Breast epithelium (tissue), 4 donors: Measurements from ENCODE around the gene NEBL. TPM values are rescaled to one million over a fixed set of nuclear protein-coding genes. Genes with fewer than 3 reads are reported as not detected.

Experiments used
- DNase-seq, 2 donors: peaks; one replicate each; pipeline ENCODE4 v3.0.0-alpha.2; 2019; ENCODE audit warnings: low spot score in 2 of 2
- H3K27ac ChIP-seq, 2 donors: fragments of 200-600 bp; sonication (generic) in 1 of 2; one replicate each; pipeline ENCODE4 v1.5.1; 2016 to 2019; ENCODE audit warnings: mild to moderate bottlenecking in 1 of 2
- H3K27me3 ChIP-seq, 2 donors: fragments of 200-600 bp; sonication (generic) in 1 of 2; one replicate each; pipeline versions ENCODE4 v1.5.1 to v1.6.0; 2017 to 2019; ENCODE audit warnings: control low read depth in 1 of 2, mild to moderate bottlenecking in 1 of 2
- H3K36me3 ChIP-seq: fragments of 200-600 bp; one replicate; pipeline ENCODE4 v1.5.1; 2019
- H3K4me1 ChIP-seq, 2 donors: fragments of 200-600 bp; sonication (generic); one replicate each; pipeline ENCODE4 v1.5.1; 2016 to 2019; ENCODE audit warnings: control low read depth in 1 of 2
- H3K4me3 ChIP-seq, 3 donors: fragments of 200-600 bp; sonication (generic); 1 replicate in 2 of 3; 2 replicates in 1 of 3; pipeline ENCODE4 v1.5.1; 2016 to 2019; ENCODE audit warnings: mild to moderate bottlenecking in 3 of 3, moderate library complexity in 2 of 3
- H3K9me3 ChIP-seq, 2 donors: fragments of 200-600 bp; sonication (generic) in 1 of 2; one replicate each; pipeline ENCODE4 v1.5.1; 2016 to 2019; ENCODE audit warnings: control low read depth in 1 of 2
- CTCF ChIP-seq, 3 donors: fragments of 450-650 bp; IDR thresholded peaks; one replicate each; pipeline ENCODE4 v1.5.1; 2016 to 2017; ENCODE audit warnings: antibody characterized with exemption in 3 of 3, mild to moderate bottlenecking in 3 of 3, moderate library complexity in 3 of 3
- POLR2A ChIP-seq: fragments of 450-650 bp; IDR thresholded peaks from one replicate; pipeline ENCODE4 v1.6.1; 2016; ENCODE audit warnings: antibody characterized with exemption, mild to moderate bottlenecking, moderate library complexity
- POLR2AphosphoS5 ChIP-seq, 3 donors: sonication (generic); formaldehyde crosslinking; IDR thresholded peaks; one replicate each; pipeline ENCODE4 v1.6.1; 2017; ENCODE audit warnings: antibody characterized with exemption in 3 of 3
- intact Hi-C: fragments of 100-400 bp; cut with DNase I; formaldehyde crosslinking; loops from one replicate; pipeline ENCODE4 v1.15.1; 2023; ENCODE audit warnings: low total_unique reads
- total RNA-seq, 3 donors: library from RNA; depleted of rRNA; stranded (reverse); fragments of >200 nt; gene quantifications; one replicate each; pipeline ENCODE4 v1.1.0, GENCODE V29; 2016

The NEBL gene
- total RNA-seq, 3 donors from 2014 or later, result 3.8 to 313 (median 85.2) TPM

GRCh38 chr10:20771051-20771450 is 126.1 kb downstream of the NEBL start:
- H3K9me3 ChIP-seq, result no peaks in the 10 kb centered on the region
- no peak overlapping the region for H3K4me3 ChIP-seq
- H3K36me3 ChIP-seq, result no peaks in the 10 kb centered on the region
- H3K27ac ChIP-seq, result no peak overlapping the region
- no peaks in the 10 kb centered on the region for H3K4me1 ChIP-seq
- TF ChIP-seq POLR2AphosphoS5 (IDR thresholded peaks at IDR 0.05) (no peak), POLR2A (no peak), CTCF (IDR thresholded peaks at IDR 0.05) (no peak)
- intact Hi-C loops, result no loop called here
- no peak for DNase-seq
- no peaks in the 10 kb centered on the region for H3K27me3 ChIP-seq

- Histone ChIP-seq H3K4me1 (no peaks in the 10 kb centered on the region), H3K27ac (no peak overlapping the region), H3K4me3 (no peak overlapping the region), H3K36me3 (no peaks in the 10 kb centered on the region), H3K9me3 (no peaks in the 10 kb centered on the region), H3K27me3 (no peaks in the 10 kb centered on the region)
- intact Hi-C loops, result no loop called here
- no peak for DNase-seq
- no peak for TF ChIP-seq POLR2A
- no peak for TF ChIP-seq POLR2AphosphoS5 (IDR thresholded peaks at IDR 0.05)
- TF ChIP-seq CTCF (IDR thresholded peaks at IDR 0.05), result no peak
Measured at GRCh38 chr10:20769481-20769880, 127.6 kb downstream of the NEBL start.

GRCh38 chr10:20768843-20769242 is 128.3 kb downstream of the NEBL start:
- no peak overlapping the region for H3K4me3 ChIP-seq
- H3K27ac ChIP-seq, result no peak overlapping the region
- H3K36me3 ChIP-seq, result no peaks in the 10 kb centered on the region
- DNase-seq, result no peak
- H3K4me1 ChIP-seq, result no peaks in the 10 kb centered on the region
- TF ChIP-seq POLR2A (no peak), CTCF (IDR thresholded peaks at IDR 0.05) (peak in 1 of 3 donors; percentile 47), POLR2AphosphoS5 (IDR thresholded peaks at IDR 0.05) (no peak)
- H3K27me3 ChIP-seq, result no peaks in the 10 kb centered on the region
- intact Hi-C loops, result no loop called here
- H3K9me3 ChIP-seq, result no peaks in the 10 kb centered on the region

- TF ChIP-seq CTCF (IDR thresholded peaks at IDR 0.05), result no peak
- no peak for TF ChIP-seq POLR2A
- TF ChIP-seq POLR2AphosphoS5 (IDR thresholded peaks at IDR 0.05), result no peak
- H3K4me3 ChIP-seq, result no peak overlapping the region
- no peaks in the 10 kb centered on the region for H3K4me1 ChIP-seq
- no peaks in the 10 kb centered on the region for H3K9me3 ChIP-seq
- no peak overlapping the region for H3K27ac ChIP-seq
- intact Hi-C loops, result no loop called here
- H3K27me3 ChIP-seq, result no peaks in the 10 kb centered on the region
- no peaks in the 10 kb centered on the region for H3K36me3 ChIP-seq
- DNase-seq, result no peak
Measured at GRCh38 chr10:20767028-20767427, 130.1 kb downstream of the NEBL start.

- TF ChIP-seq POLR2AphosphoS5 (IDR thresholded peaks at IDR 0.05) (no peak), POLR2A (no peak)
- no peak for DNase-seq
- no peaks in the 10 kb centered on the region for H3K9me3 ChIP-seq
- no peaks in the 10 kb centered on the region for H3K4me1 ChIP-seq
- no peak overlapping the region for H3K4me3 ChIP-seq
- H3K27me3 ChIP-seq, result no peaks in the 10 kb centered on the region
- intact Hi-C loops, result no loop called here
- H3K27ac ChIP-seq, result no peak overlapping the region
- no peaks in the 10 kb centered on the region for H3K36me3 ChIP-seq
Measured at GRCh38 chr10:20765066-20765465, 132.0 kb downstream of the NEBL start.

- DNase-seq, result no peak
- Histone ChIP-seq H3K4me1 (no peaks in the 10 kb centered on the region), H3K27me3 (no peaks in the 10 kb centered on the region), H3K27ac (no peak overlapping the region), H3K9me3 (no peaks in the 10 kb centered on the region), H3K36me3 (no peaks in the 10 kb centered on the region), H3K4me3 (no peak overlapping the region)
- intact Hi-C loops, result no loop called here
- no peak for TF ChIP-seq POLR2AphosphoS5 (IDR thresholded peaks at IDR 0.05)
- TF ChIP-seq CTCF (IDR thresholded peaks at IDR 0.05), result no peak
- TF ChIP-seq POLR2A, result no peak
Measured at GRCh38 chr10:20760460-20760859, 136.7 kb downstream of the NEBL start.
